GM13976 (cell line): ENCODE results near the gene SH3BP1.
A peak's percentile ranks its signal among the peaks of the same experiment; 100 is the strongest.
"Not testable (repeated sequence)": the region's sequence is repeated elsewhere in the genome, so short reads cannot be mapped to it uniquely, and the experiment has no call there.

Experiments
- DNase-seq: peaks from one replicate; pipeline ENCODE4 v3.0.0; 2012; ENCODE audit warnings: low spot score
- CTCF ChIP-seq: IDR thresholded peaks from 2 replicates; pipeline ENCODE4 v1.5.1; 2012; ENCODE audit warnings: borderline replicate concordance, mild to moderate bottlenecking; ENCODE audit not compliant: insufficient read depth; ENCODE audit errors: extremely low read depth, missing control alignments, control extremely low read depth
- in situ Hi-C: fragments of 300-500 bp; cut with MboI; formaldehyde crosslinking; loops from one replicate; pipeline ENCODE4 v1.12.0; 2022; ENCODE audit warnings: low sequenced_read_pairs, mixed read lengths, inconsistent platforms; ENCODE audit not compliant: unreplicated experiment

The SH3BP1 gene

DNA sequence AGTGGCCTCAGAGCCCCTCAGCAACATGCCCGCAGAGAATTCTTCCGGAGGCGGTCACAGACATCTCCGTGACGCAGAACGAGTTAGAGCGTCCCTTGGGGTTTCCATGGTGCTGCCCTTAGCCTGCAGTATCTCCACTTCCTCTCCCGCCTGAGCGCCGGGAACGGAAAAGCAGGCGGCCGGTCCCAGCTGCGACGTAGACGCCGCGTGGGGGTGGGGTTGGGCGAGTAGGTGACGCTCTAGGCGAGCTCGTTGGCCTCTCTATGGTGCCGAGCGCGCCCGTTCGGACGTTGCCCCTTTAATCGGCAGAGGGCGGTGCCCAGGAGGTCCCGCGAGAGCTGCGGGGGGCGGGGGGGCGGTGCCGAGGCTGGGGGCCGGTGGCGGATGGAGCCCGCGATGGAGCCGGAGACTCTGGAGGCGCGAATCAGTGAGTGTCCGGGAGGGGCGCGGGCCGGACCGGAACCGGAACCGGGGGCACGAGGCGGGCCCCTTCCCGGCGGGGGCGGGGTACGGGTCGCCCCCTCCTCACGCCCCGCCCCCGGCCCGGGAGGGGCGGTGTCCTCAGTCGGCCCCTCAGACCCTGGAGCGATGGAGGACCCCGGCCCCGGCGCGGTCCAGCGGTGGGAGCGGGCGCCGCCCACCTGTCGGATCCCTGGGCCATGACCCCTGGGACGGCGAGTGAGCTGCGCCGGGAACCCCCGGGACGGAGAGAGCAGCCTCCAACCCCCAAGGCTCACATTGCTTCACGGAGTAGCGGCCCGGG lies 30.8 kb upstream of the SH3BP1 start, which contains the start of gene GGA1:
TSS of gene GGA1 (plus strand) at position 358 of the 763 bp plus-strand sequence. CDS start at position 385, 27 bp downstream.
- TF ChIP-seq CTCF, result no peak
- in situ Hi-C loops, result no loop called here
- peak; percentile 97 for DNase-seq

GRCh38 chr22:37609240-37610152 lies 30.0 kb upstream of the SH3BP1 start:
- in situ Hi-C loops, result no loop called here
- peak; percentile 74 for DNase-seq
- TF ChIP-seq CTCF, result no peak

DNA sequence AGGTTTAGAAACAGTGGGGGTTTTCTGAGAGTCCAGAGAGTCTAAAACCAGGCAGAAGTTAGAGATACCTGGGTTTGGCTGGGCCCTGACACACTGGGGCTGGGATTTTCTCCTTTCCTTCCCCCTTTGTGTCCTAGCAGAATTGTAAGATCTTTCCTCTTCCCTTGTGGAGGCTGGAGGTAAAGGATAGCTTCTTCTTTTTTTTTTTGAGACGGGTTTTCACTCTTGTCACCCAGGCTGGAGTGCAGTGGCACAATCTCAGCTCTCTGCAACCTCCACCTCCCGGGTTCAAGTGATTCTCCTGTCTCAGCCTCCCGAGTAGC lies 29.4 kb upstream of the SH3BP1 start:
- in situ Hi-C loops, DNase-seq: not testable (repeated sequence)

- no peak for TF ChIP-seq CTCF
- in situ Hi-C loops, result no loop called here
- DNase-seq, result no peak
These were observed 28.9 kb upstream of the SH3BP1 start for GRCh38 chr22:37610480-37611129.

GRCh38 chr22:37611207-37611606 lies 28.3 kb upstream of the SH3BP1 start:
- TF ChIP-seq CTCF, result no peak
- in situ Hi-C loops, result no loop called here
- DNase-seq, result no peak

DNA sequence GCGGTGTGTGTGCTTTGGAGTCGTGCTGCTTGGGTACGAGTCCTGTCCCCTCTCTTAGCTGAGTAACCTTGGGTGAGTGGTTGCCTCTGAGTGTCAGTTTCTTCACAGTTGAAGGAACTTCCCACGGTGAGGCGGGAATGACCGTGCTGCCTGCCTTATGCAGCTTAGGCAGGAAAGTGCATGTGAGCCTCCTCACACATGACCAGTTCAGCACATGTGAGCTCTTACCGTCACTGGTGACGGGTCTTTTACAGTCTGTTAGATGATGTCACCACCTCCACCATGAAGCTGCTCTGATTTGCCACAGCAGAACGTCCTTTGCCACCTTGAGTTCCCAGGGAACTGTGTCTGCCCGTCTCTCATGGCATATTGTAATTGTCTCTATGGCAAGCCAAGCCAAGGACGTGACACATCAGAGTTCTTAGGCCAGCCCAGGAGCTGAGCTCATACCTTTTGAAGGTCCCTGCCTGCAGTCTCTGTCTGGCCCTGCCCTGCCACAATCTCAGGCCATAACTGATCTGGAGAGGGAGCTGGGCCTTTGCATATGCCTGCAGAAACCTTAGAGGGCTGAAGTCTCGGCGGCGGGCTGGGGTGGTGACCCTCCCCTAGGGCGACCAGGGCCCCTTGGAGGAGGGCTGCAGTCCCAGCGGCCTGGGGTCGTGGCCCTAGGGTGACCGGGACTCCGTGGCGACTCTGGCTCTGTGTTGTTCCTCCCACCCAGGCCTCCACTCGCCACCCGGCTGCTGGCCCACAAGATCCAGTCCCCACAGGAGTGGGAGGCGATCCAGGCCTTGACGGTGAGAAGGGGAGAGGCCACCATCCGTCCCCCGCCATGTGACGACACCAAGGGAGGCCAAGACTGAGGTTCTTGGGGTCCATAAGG lies 23.0 kb upstream of the SH3BP1 start:
- TF ChIP-seq CTCF, result no peak
- in situ Hi-C loops, result no loop called here
- DNase-seq, result no peak
